Measurements from ENCODE around the gene PTCD1.

Gene PTCD1

GRCh38 chr7:99369767-99370391, 68.7 kb downstream of the PTCD1 start:
- Histone ChIP-seq H3K4me2 (ENCODE audit: insufficient read depth, low read length) (no peak overlapping the region), H4K20me1 (ENCODE audit: insufficient read depth, low read length) (no peaks in the 10 kb centered on the region; the same call in 1 of the 2 replicates), H3K27me3 (ENCODE audit: insufficient read depth, low read length, poor library complexity) (no peaks in the 10 kb centered on the region), H3K79me2 (ENCODE audit: insufficient read depth, low read length) (peaks cover 2% of the 10 kb centered on the region), H3K4me1 (ENCODE audit: insufficient read depth, low read length) (peaks cover 8% of the 10 kb centered on the region), H2AFZ (ENCODE audit: low read depth, low read length) (no peak overlapping the region), H3K4me3 (ENCODE audit: low read depth in 1 of 2, low read length in 2 of 2) (no peak overlapping the region), H3K9ac (ENCODE audit: low read depth, low read length) (no peak overlapping the region), H3K27ac (ENCODE audit: low read length) (no peak overlapping the region), H3K36me3 (ENCODE audit: insufficient read depth, low read length) (peaks cover 31% of the 10 kb centered on the region), H3K9me3 (ENCODE audit: insufficient read depth, low read length, severe bottlenecking) (no peaks in the 10 kb centered on the region)
- ATAC-seq (ENCODE audit: insufficient read depth, low read depth) = no peak
- TF ChIP-seq EZH2 (IDR thresholded peaks at IDR 0.05; ENCODE audit: borderline replicate concordance, low read depth, low read length, severe bottlenecking) = no peak
- no peak for TF ChIP-seq CTCF (IDR thresholded peaks at IDR 0.05; ENCODE audit: borderline replicate concordance, extremely low read depth, low read length, poor library complexity, severe bottlenecking)
- no peak for DNase-seq

GRCh38 chr7:99368750-99369389, 69.7 kb downstream of the PTCD1 start:
- Histone ChIP-seq H3K27ac (ENCODE audit: low read length) (no peak overlapping the region), H4K20me1 (ENCODE audit: insufficient read depth, low read length) (no peaks in the 10 kb centered on the region; the same call in 1 of the 2 replicates), H3K36me3 (ENCODE audit: insufficient read depth, low read length) (peaks cover 41% of the 10 kb centered on the region), H2AFZ (ENCODE audit: low read depth, low read length) (no peak overlapping the region), H3K9me3 (ENCODE audit: insufficient read depth, low read length, severe bottlenecking) (no peaks in the 10 kb centered on the region), H3K4me2 (ENCODE audit: insufficient read depth, low read length) (no peak overlapping the region), H3K4me3 (ENCODE audit: low read depth in 1 of 2, low read length in 2 of 2) (no peak overlapping the region), H3K4me1 (ENCODE audit: insufficient read depth, low read length) (peaks cover 2% of the 10 kb centered on the region), H3K27me3 (ENCODE audit: insufficient read depth, low read length, poor library complexity) (no peaks in the 10 kb centered on the region), H3K9ac (ENCODE audit: low read depth, low read length) (no peak overlapping the region), H3K79me2 (ENCODE audit: insufficient read depth, low read length) (no peaks in the 10 kb centered on the region)
- ATAC-seq (ENCODE audit: insufficient read depth, low read depth) (no peak), DNase-seq (no peak)
- TF ChIP-seq EZH2 (IDR thresholded peaks at IDR 0.05; ENCODE audit: borderline replicate concordance, low read depth, low read length, severe bottlenecking) = no peak
- no peak for TF ChIP-seq CTCF (IDR thresholded peaks at IDR 0.05; ENCODE audit: borderline replicate concordance, extremely low read depth, low read length, poor library complexity, severe bottlenecking)

Measured in DND-41 (cell line).